GM21367 (cell line): Measurements from ENCODE around the gene PDE6H.

Experiments used
- ATAC-seq: cut with Tn5 transposase; IDR thresholded peaks from one replicate; pipeline ENCODE4 v1.9.1; 2021; ENCODE audit not compliant: unreplicated experiment

The PDE6H gene

GRCh38 chr12:14999021-14999694, 26.3 kb downstream of the PDE6H start:
- ATAC-seq = no peak

- no peak for ATAC-seq
These were observed 27.0 kb downstream of the PDE6H start for GRCh38 chr12:14999695-15000365.

GRCh38 chr12:15000575-15000974, 27.7 kb downstream of the PDE6H start:
- no peak for ATAC-seq

GRCh38 chr12:15001733-15002382, 29.0 kb downstream of the PDE6H start:
- ATAC-seq = no peak

- no peak for ATAC-seq
These were observed 31.6 kb downstream of the PDE6H start for GRCh38 chr12:15004421-15004820.

- no peak for ATAC-seq
These were observed 32.2 kb downstream of the PDE6H start for GRCh38 chr12:15005064-15005463.

GRCh38 chr12:15007551-15007950, 34.7 kb downstream of the PDE6H start:
- ATAC-seq = no peak

GRCh38 chr12:15011162-15011561, 38.3 kb downstream of the PDE6H start:
- no peak for ATAC-seq

- ATAC-seq = no peak
These were observed 40.9 kb downstream of the PDE6H start for GRCh38 chr12:15013634-15014179.

- ATAC-seq = no peak
These were observed 41.9 kb downstream of the PDE6H start for GRCh38 chr12:15014708-15015107.

- ATAC-seq = no peak
These were observed 42.3 kb downstream of the PDE6H start for GRCh38 chr12:15015121-15015520.

GRCh38 chr12:15020156-15020555, 47.3 kb downstream of the PDE6H start:
- ATAC-seq = no peak
